Measurements from ENCODE around the gene GLI3.

The GLI3 gene

DNA sequence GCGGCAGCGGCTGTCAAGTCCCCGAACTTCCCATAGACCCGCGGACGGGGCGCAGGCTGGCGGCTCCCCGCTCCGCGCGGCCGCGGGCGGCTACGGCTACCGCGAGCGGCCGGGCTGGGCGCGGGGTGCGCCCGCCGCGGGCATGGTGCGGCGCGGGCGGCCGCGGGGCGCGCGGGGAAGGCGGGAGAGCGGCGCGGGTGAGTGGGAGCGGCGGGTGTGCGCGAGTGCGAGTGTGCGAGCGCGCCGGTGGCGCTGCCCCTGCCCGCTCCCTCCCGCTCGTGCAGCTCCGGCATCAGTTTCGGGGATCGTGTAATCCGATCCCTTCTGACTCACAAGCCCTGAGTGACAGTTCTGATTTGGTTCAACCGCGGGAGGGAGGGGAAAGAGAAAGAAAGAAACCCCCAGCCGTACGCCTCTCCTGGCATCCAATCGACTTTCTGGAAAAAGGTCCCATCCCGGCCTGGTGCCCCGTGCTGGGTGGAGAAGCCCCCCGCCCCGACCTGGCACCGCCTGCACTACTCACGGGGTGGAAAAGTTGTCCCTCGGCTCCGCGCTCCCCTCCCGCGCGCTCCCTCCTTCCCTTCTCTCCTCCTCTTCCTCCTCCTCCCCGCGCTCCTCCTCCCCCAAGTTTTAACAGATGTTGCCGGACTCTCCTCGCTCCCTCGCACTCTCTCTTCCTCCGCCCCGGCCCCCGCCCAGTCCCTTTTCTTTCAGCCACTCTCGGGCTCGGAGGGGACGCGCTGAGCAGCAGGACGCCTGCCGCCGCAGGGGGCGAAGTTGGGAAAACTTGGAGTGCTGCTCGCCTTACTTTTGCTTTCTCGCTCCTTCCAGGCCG, at the start of gene GLI3:
TSS of gene GLI3 (minus strand) at position 234 of the 835 bp plus-strand sequence. CDS start 13,956 bp downstream, outside the sequence.
- in situ Hi-C loops (cut with HindIII; ENCODE audit: low sequenced_read_pairs), result no loop called here

DNA sequence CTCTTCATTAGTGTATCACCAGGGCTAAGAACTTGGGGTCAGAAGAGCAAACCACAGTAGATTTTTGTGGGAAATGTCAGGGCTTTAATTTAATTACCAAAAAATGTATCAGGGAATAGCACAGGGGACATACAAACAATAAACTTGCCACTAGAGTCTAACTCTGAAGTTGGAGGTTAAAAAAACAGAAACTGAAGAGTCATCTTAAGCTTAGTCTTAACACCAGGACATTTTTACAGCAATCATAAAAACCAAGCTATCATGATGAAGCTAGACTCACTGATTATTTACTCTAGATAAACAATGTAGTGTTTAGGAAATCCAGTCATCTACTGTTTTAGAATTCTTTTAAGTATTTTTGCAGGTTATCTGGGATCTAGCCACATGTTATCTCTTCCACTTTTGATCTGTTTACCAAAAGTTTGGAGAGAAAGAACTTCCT, 48.4 kb upstream of the GLI3 start:
- in situ Hi-C loops (cut with HindIII; ENCODE audit: low sequenced_read_pairs), result no loop called here

DNA sequence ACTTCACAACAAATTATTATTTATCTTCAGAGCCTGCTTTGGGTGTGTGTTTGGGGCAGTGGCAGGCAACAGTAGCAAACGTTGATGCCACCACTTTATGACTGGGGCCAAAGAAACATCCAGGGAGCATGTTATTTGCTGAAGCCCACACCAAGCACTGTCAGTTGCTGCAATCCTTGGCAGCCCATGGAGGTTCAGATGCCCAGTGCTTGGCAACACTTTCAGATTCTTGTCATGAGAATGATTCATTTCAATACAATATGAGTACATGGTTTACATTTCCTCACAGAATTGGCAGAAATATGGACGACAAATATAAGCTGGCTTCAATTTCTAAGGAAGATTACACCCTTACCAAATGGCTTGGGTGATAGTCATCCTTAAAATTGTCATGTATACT, 46.5 kb upstream of the GLI3 start:
- in situ Hi-C loops (cut with HindIII; ENCODE audit: low sequenced_read_pairs), result no loop called here

DNA sequence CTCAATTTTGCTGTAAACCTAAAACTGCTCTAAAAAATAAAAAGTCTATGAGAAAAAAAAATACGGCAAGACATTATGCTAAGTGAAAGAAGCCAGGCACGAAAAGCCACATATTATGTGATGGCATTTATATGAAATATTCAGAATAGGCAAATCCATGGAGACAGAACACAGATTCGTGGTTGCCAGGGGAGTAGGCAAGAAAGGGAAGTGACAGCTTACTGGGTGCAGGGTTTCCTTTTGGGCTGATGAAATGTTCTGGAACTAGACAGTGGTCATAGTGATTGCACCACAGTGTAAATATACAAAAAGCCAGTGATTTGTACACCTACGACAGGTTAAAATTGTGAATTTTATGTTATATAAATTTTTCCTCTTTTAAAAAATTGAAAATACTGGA, 41.3 kb upstream of the GLI3 start:
- in situ Hi-C loops (cut with HindIII; ENCODE audit: low sequenced_read_pairs), result no loop called here

DNA sequence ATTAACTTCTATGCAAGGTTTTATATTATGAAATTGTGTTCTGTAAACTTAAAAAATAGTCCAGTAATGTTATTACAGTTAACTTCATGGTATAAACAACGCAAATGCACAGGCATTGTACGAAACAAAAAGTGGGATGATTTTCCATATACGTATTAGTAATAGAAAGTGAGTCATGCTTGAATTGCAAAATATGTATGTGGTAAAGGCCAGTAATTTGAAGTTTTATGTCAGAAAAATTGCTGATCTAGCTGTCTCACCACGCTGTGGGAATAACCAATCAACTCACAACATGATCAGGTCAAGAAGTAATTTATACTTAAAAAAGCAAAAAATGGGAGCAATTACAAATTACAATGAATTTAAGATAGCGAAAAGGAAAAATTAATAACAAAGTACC, 37.0 kb upstream of the GLI3 start:
- in situ Hi-C loops (cut with HindIII; ENCODE audit: low sequenced_read_pairs), result no loop called here

- in situ Hi-C loops (cut with HindIII; ENCODE audit: low sequenced_read_pairs), result no loop called here
Measured at GRCh38 chr7:42272793-42273665, 36.0 kb upstream of the GLI3 start.

DNA sequence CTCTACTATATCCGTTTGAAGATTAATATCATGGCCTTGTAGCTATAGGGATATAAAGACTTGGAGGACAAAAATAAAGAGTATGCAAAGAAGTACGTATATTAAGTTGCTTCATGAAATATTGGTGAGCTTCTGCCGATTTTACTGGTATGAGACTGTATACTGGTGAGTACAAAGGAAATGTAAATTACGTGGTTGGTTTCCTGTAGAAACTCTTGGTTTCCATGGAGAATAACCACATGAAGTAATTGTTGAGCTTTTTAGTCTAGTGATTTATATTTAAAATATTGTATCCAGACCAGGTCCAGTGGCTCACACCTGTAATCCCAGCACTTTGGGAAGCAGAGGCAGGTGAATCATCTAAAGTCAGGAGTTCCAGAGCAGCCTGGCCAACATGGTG, 32.2 kb upstream of the GLI3 start:
- in situ Hi-C loops (cut with HindIII; ENCODE audit: low sequenced_read_pairs), result no loop called here

DNA sequence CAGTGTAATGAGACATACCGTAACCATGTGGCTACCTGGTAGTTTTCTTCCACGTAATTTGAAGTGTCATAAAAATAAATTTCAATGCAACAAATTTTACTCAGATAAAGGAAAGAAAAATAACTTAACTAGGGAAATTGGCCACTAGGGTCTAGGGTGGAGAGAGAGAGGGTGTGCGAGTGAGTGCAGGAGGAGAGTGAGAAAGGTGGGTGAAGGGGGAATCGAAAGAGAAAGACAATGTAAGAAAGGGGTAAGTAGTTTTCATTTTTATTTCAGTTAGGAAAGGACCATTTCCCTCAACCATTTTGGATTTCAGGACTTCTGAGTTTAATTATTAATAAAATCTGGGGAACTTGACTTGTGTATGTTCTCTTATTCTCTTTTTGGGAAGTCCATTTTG, 27.7 kb upstream of the GLI3 start:
- in situ Hi-C loops (cut with HindIII; ENCODE audit: low sequenced_read_pairs), result no loop called here

DNA sequence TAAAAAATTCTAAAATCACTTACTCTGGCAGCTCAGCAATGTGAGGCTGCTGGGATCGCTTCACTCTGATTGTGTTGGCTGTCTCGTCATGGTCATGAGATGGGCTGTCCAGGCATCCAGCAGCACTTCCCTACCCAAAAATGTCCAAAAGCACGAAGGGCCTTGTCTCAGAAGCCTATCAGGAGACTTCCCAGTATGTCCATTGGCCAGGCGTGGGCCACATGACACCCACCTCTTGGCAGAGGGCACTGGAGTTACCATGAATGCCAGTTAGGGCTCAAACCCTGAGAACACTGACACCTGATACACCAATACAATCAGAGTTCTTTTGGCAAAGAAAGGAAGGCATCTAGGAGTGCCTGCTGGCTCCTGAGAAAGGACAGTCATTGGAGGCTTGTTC, 27.0 kb upstream of the GLI3 start:
- in situ Hi-C loops (cut with HindIII; ENCODE audit: low sequenced_read_pairs), result no loop called here

- in situ Hi-C loops (cut with HindIII; ENCODE audit: low sequenced_read_pairs), result no loop called here
Measured at GRCh38 chr7:42262964-42263363, 26.0 kb upstream of the GLI3 start.

GRCh38 chr7:42254217-42254616, 17.2 kb upstream of the GLI3 start:
- in situ Hi-C loops (cut with HindIII; ENCODE audit: low sequenced_read_pairs), result no loop called here

- in situ Hi-C loops (cut with HindIII; ENCODE audit: low sequenced_read_pairs), result no loop called here
Measured at GRCh38 chr7:42253316-42253715, 16.3 kb upstream of the GLI3 start.

- in situ Hi-C loops (cut with HindIII; ENCODE audit: low sequenced_read_pairs), result no loop called here
Measured at GRCh38 chr7:42250411-42250810, 13.4 kb upstream of the GLI3 start.

DNA sequence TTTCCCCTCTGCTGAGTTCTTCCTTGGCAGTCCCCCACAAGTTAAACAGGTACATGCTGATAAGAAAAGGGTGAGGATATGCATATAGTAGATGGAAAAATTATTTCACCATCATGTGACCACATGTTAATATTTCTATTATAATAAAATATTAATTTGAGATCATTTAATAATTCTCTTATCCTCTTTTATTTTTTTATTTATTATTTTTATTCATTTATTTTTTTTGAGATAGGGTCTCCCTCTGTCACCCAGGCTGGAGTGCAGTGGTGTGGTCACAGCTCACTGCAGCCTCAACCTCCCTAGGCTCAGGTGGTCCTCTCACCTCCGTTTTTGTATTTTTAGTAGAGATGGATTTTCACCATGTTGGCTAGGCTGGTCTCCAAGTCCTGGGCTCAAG, 11.6 kb upstream of the GLI3 start:
- in situ Hi-C loops (cut with HindIII; ENCODE audit: low sequenced_read_pairs), result no loop called here

DNA sequence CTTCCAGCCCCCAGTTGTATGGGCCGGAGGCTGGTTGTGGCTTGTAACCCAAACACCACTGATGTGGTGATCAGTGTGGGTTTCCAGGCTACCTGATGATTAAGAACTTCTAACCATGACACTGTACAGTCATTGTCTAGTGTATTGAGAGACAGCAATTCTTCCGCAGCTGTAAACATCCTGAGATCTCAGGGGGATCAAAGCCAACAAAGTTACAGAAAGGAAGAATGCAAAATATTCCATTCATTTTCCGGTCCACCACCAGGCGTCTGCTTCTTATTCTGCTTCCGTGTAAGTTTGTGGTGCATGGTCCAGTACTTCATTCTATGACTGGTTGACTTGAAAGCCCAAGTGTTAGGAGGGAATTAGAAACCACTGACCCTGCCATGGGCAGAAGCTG, 10.3 kb upstream of the GLI3 start:
- in situ Hi-C loops (cut with HindIII; ENCODE audit: low sequenced_read_pairs), result no loop called here

DNA sequence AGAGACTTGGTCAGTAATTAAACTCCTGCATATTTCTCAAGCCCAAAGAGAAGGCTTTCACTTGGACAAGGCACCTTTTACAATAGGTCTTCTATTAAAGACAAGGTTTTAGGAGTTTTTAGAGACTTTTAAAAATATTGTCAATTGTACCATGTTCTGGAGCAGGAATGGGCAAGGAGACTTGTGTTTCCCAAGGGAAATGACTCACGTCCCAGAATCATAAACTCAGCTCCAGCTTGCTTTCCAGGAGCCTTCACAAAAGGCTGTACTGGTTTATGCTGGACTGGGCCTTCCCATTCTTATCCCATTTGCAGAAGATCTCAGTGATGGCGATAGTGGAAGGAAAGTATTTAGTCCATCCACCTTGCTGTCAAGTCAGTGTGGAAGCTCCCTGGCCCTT, 7.8 kb upstream of the GLI3 start:
- in situ Hi-C loops (cut with HindIII; ENCODE audit: low sequenced_read_pairs), result no loop called here

DNA sequence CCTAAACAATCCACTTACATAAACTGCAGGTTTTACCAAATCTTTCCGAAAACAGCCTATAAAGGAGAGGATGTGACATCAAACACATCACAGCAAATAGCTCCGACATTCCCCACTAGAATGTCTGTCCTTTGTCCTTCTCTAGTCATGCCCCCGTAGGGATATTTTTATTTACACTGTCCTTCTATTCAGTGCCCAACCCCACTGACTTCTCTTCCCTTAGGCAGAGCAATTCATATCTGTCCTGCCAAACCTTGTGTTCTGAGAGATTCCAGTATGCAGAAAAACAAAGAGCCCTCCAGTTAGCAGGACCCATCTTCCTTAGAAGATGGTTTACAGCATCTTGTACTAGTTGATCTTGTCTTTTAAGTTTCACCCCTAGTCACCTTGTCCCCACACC, 5.4 kb upstream of the GLI3 start:
- in situ Hi-C loops (cut with HindIII; ENCODE audit: low sequenced_read_pairs), result no loop called here

GRCh38 chr7:42241424-42241823, 4.4 kb upstream of the GLI3 start:
- in situ Hi-C loops (cut with HindIII; ENCODE audit: low sequenced_read_pairs), result no loop called here

GRCh38 chr7:42240416-42240815, 3.4 kb upstream of the GLI3 start:
- in situ Hi-C loops (cut with HindIII; ENCODE audit: low sequenced_read_pairs), result no loop called here

DNA sequence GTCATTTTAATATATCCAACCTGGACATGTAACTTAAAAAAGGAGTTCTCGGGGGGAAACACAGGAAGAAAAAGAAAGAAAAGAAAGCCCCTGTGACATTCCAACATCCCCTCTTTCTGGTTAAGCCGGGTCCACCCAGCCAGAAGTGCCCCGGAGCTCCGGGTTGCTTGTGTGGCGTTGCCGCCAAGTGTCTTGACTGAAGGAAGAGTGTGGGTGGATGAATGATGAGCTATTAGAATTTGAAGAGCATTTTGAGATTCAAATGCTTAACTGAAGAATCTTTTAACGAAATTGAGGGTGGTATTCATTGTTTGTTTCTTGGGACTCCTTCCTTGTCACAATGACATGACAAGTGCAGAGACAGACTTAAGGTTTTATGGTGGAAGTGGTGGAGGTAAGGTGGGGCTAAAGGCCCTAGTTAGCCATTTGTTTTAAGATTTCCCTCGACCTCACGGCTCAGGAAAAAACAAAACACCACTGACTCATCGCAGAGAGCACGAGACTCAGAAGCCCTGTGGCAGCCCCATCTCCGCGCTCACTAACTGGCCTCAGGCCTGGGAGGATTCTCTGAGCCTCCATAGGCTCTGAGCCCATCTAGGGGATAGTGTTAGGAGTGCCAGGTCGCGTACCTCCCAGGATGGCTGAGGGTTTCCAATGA, 1.8 kb upstream of the GLI3 start:
- in situ Hi-C loops (cut with HindIII; ENCODE audit: low sequenced_read_pairs), result no loop called here

GRCh38 chr7:42237811-42238541, 967 bp upstream of the GLI3 start:
- in situ Hi-C loops (cut with HindIII; ENCODE audit: low sequenced_read_pairs), result no loop called here

All from endothelial cell of hepatic sinusoid (primary cell).